Testis (tissue), 3 donors: Measurements from ENCODE around the gene TMEM40. TPM values are rescaled to one million over a fixed set of nuclear protein-coding genes. Genes with fewer than 3 reads are reported as not detected.
"Not testable (repeated sequence)": the region's sequence is repeated elsewhere in the genome, so short reads cannot be mapped to it uniquely, and the experiment has no call there.

ENCODE experiments used
- DNase-seq: peaks from one replicate; pipeline ENCODE4 v3.0.0-alpha.2; 2019
- H3K27ac ChIP-seq, 2 donors: fragments of 200-600 bp; sonication (generic); one replicate each; pipeline ENCODE4 v1.5.1; 2019
- H3K27me3 ChIP-seq: fragments of 200-600 bp; sonication (generic); one replicate; pipeline ENCODE4 v1.5.1; 2019
- H3K36me3 ChIP-seq: fragments of 200-600 bp; sonication (generic); one replicate; pipeline ENCODE4 v1.5.1; 2017; ENCODE audit warnings: low read depth; ENCODE audit errors: missing control alignments
- H3K4me1 ChIP-seq: fragments of 200-600 bp; sonication (generic); one replicate; pipeline ENCODE4 v1.5.1; 2019
- H3K4me3 ChIP-seq, 2 donors: fragments of 200-600 bp; sonication (generic); one replicate each; pipeline ENCODE4 v1.5.1; 2017 to 2019
- H3K9me3 ChIP-seq: fragments of 200-600 bp; sonication (generic); one replicate; pipeline ENCODE4 v1.5.1; 2017
- CTCF ChIP-seq, 3 experiments: fragments of 450-650 bp in 2 of 3; fragments of 200-600 bp in 1 of 3; sonication (generic) in 1 of 3; IDR thresholded peaks; one replicate each; pipeline ENCODE4 v1.5.1; 2016 to 2019; ENCODE audit warnings: antibody characterized with exemption in 3 of 3, mild to moderate bottlenecking in 2 of 3, moderate library complexity in 1 of 3
- POLR2A ChIP-seq: fragments of 450-650 bp; IDR thresholded peaks from one replicate; pipeline ENCODE4 v1.6.1; 2017; ENCODE audit warnings: antibody characterized with exemption, mild to moderate bottlenecking, moderate library complexity
- WGBS, 2 donors: methylation state at CpG; one replicate each; pipeline ENCODE4 v1.1.5; 2018; 5-methylcytosine and 5-hydroxymethylcytosine counted together
- intact Hi-C: fragments of 100-400 bp; cut with DNase I; formaldehyde crosslinking; loops from one replicate; pipeline ENCODE4 v1.15.1; 2023; ENCODE audit warnings: low total_unique reads
- polyA plus RNA-seq: library from polyadenylated mRNA; stranded (reverse); fragments of 350-450 nt; fragmentation: Illumina TruSeq; extraction: RNeasy Lipid Tissue Mini Kit (QIAGEN cat#74804); gene quantifications from one replicate; pipeline ENCODE4 v1.2.3, GENCODE V29; 2014; ENCODE audit warnings: low read depth, low replicate concordance; ENCODE audit not compliant: insufficient read depth
- total RNA-seq, 2 donors: library from RNA; depleted of rRNA; stranded (reverse); fragments of >200 nt; gene quantifications; one replicate each; pipeline ENCODE4 v1.2.3, GENCODE V29; 2016

The TMEM40 gene
- total and polyA plus RNA-seq, 3 donors from 2014 or later = 0.96 to 1.7 (median 1.5) TPM

DNA sequence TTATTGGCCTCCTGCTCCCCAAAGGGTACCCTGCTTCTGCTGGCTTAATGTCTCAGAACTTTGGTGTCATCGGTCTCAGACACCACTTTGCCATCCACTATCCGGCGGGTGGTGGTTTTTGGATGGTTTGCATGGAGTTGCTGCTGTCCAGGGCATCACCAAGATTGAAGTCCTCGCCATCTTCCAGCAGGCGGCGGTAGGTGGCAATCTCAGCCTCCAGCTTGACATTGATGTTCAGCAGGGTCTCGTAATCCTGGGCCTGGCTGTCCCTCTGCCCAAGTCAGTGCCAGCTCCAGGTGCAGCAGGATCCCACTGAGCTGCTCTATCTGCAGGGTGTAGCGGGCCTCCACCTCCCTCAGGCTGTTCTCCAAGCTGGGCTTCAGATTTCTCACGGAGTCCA, 28.3 kb upstream of the TMEM40 start:
- H3K27me3 ChIP-seq, H3K27ac ChIP-seq, H3K36me3 ChIP-seq, H3K4me3 ChIP-seq, H3K9me3 ChIP-seq, intact Hi-C loops, H3K4me1 ChIP-seq: not testable (repeated sequence)
- peak; percentile 63 for DNase-seq
- peak in 1 of 3 experiments; percentile 33 for TF ChIP-seq CTCF (IDR thresholded peaks at IDR 0.05)
- 57 to 79% methylated on average over 3 to 8 of the region's 9 CpGs for WGBS, 2 donors

GRCh38 chr3:12785096-12785495, 26.0 kb upstream of the TMEM40 start:
- Histone ChIP-seq H3K4me1 (no peaks in the 10 kb centered on the region), H3K9me3 (no peaks in the 10 kb centered on the region), H3K36me3 (no peaks in the 10 kb centered on the region), H3K27ac (no peak overlapping the region), H3K27me3 (no peaks in the 10 kb centered on the region), H3K4me3 (no peak overlapping the region)
- DNase-seq = no peak
- WGBS, 2 donors = 85 to 88% methylated on average over 4 of the region's 4 CpGs
- TF ChIP-seq CTCF (IDR thresholded peaks at IDR 0.05) (no peak), POLR2A (no peak)
- intact Hi-C loops = no loop called here

- Histone ChIP-seq H3K9me3 (no peaks in the 10 kb centered on the region), H3K27ac (peak overlapping the region in 1 of 2 donors; percentile 44), H3K4me3 (no peak overlapping the region), H3K36me3 (no peaks in the 10 kb centered on the region), H3K27me3 (no peaks in the 10 kb centered on the region), H3K4me1 (no peaks in the 10 kb centered on the region)
- WGBS, 2 donors = 83 to 86% methylated on average over 6 of the region's 6 CpGs
- TF ChIP-seq POLR2A = no peak
- intact Hi-C loops = no loop called here
- peak; percentile 47 for DNase-seq
Measured at GRCh38 chr3:12782172-12782815, 23.2 kb upstream of the TMEM40 start.

DNA sequence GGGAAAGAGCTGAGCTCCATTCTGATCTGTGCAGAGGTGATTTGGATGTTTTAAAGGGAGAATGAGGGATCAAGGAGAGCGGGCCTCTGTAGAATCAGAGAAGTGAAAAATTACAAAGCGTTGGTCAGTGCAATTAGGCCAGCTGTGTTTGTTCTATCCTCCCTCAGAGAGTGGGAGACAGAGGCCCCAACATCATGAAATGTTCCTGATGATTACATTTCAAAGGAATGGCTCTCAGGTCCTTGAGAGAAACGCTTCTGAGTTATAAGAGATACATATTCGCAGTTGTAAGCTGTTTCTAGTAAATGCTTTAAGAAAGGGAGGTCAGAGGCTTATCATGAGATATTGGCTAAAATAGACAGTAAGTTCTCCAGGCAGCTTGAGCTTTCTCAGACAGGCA, 21.7 kb upstream of the TMEM40 start:
- WGBS, 2 donors = 33 to 47% methylated on average over 4 of the region's 4 CpGs
- H3K27me3 ChIP-seq = no peaks in the 10 kb centered on the region

DNA sequence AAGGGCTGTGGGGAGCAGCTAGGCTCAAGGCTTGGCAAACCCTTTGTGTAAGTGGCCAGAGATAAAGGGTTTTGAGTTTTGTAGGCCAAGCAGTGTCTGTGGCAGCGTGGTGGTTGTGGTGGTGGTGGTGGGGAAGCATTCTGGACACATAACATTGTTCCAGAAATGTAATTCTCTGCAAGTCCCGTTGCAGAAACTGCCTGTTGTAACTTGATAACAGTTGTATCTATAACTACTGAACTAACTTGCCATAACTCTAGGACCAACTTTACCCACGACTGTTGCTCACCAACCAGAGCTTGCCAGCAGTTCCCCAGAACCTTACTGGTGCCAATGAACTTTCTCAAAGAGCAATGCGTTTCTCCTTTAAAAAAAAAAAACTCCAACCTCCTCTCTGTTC, 18.1 kb upstream of the TMEM40 start:
- DNase-seq = no peak
- 41 to 49% methylated on average over 4 of the region's 4 CpGs for WGBS, 2 donors
- Histone ChIP-seq H3K9me3 (no peaks in the 10 kb centered on the region), H3K27me3 (no peaks in the 10 kb centered on the region), H3K4me3 (no peak overlapping the region), H3K27ac (no peak overlapping the region), H3K36me3 (no peaks in the 10 kb centered on the region), H3K4me1 (peaks cover 3% of the 10 kb centered on the region)
- TF ChIP-seq CTCF (IDR thresholded peaks at IDR 0.05) (no peak), POLR2A (no peak)
- intact Hi-C loops = no loop called here

More for the DNA sequence above, 21.7 kb upstream of the TMEM40 start:
- no peaks in the 10 kb centered on the region for H3K36me3 ChIP-seq
- H3K9me3 ChIP-seq = no peaks in the 10 kb centered on the region
- intact Hi-C loops = no loop called here
- no peak for TF ChIP-seq POLR2A
- TF ChIP-seq CTCF (IDR thresholded peaks at IDR 0.05) = no peak
- peak overlapping the region in 1 of 2 donors; percentile 44 for H3K27ac ChIP-seq
- no peak overlapping the region for H3K4me3 ChIP-seq
- no peaks in the 10 kb centered on the region for H3K4me1 ChIP-seq
- DNase-seq = no peak

DNA sequence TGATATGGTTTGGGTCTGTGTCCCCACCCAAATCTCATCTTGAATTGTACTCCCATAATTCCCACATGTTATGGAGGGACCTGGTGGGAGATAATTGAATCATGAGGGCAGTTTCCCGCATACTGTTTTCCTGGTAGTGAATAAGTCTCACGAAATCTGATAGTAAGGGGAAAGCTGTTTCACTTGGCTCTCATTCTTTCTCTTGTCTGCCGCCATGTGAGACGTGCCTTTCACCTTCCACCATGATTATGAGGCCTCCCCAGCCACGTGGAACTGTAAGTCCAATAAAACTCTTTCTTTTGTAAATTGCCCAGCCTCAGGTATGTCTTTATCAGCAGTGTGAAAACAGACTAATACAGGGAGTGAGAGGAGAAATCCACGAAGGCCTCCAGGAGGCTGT, 16.9 kb upstream of the TMEM40 start:
- 79 to 87% methylated on average over 6 of the region's 6 CpGs for WGBS, 2 donors
- H3K4me1 ChIP-seq, H3K27me3 ChIP-seq, H3K27ac ChIP-seq, DNase-seq, H3K36me3 ChIP-seq, intact Hi-C loops, H3K4me3 ChIP-seq, H3K9me3 ChIP-seq: not testable (repeated sequence)
